PC-3 (cell line): ENCODE results near the gene TSPAN9. TPM values are rescaled to one million over a fixed set of nuclear protein-coding genes. Genes with fewer than 3 reads are reported as not detected.
A peak's percentile ranks its signal among the peaks of the same experiment; 100 is the strongest.

Experiments used
- ATAC-seq: fragments of 200-7000 bp; cut with Tn5 transposase; 2 replicates; pipeline ENCODE4 v1.9.1; 2020; ENCODE audit warnings: mild to moderate bottlenecking, moderate library complexity
- BruUV-seq: library from RNA; stranded (reverse); fragments of 400-500 nt; replicated peaks from 2 replicates; lab custom pipeline; 2021; lab: Mats Ljungman, UMichigan
- CTCF ChIA-PET: fragments of 300-600 bp; sonication (Branson Sonifier 250); formaldehyde crosslinking; loops from one replicate; lab custom pipeline; 2022; ENCODE audit warnings: antibody characterized with exemption; lab: Charles Lee
- POLR2A ChIA-PET: fragments of 300-600 bp; sonication (Branson Sonifier 250); formaldehyde crosslinking; loops from one replicate; lab custom pipeline; 2022; ENCODE audit warnings: antibody characterized with exemption; ENCODE audit not compliant: unreplicated experiment; lab: Charles Lee
- DNase-seq: peaks from one replicate; pipeline ENCODE4 v3.0.0-alpha.2; 2015
- H2AFZ ChIP-seq: fragments of 300-600 bp; sonication (generic); 2 replicates; pipeline ENCODE4 v1.6.0; 2016; ENCODE audit warnings: antibody characterized with exemption, low read length
- H3F3A ChIP-seq: fragments of 300-600 bp; sonication (generic); one replicate; pipeline ENCODE4 v1.6.0; 2017; ENCODE audit warnings: antibody characterized with exemption, low read length, control low read depth, mild to moderate bottlenecking; ENCODE audit not compliant: unreplicated experiment
- H3K27ac ChIP-seq: fragments of 300-600 bp; sonication (generic); 2 replicates; pipeline ENCODE4 v1.5.1; 2016; ENCODE audit warnings: mild to moderate bottlenecking, low read length
- H3K27me3 ChIP-seq: fragments of 300-600 bp; sonication (generic); 2 replicates; pipeline ENCODE4 v1.6.1; 2016; ENCODE audit warnings: low read length, mixed read lengths
- H3K36me3 ChIP-seq: fragments of 300-600 bp; sonication (generic); 2 replicates; pipeline ENCODE4 v1.6.1; 2016; ENCODE audit warnings: low read depth, mixed run types, low read length, mixed read lengths
- H3K4me1 ChIP-seq: fragments of 300-600 bp; sonication (generic); 2 replicates; pipeline ENCODE4 v1.5.1; 2016; ENCODE audit warnings: low read length; ENCODE audit not compliant: insufficient read depth
- H3K4me2 ChIP-seq: fragments of 300-600 bp; sonication (generic); 2 replicates; pipeline ENCODE4 v1.6.0; 2016; ENCODE audit warnings: low read length
- H3K4me3 ChIP-seq: fragments of 300-600 bp; sonication (generic); 2 replicates; pipeline ENCODE4 v1.5.1; 2016; ENCODE audit warnings: mild to moderate bottlenecking, low read length, mixed read lengths
- H3K79me2 ChIP-seq: fragments of 300-600 bp; sonication (generic); 2 replicates; pipeline ENCODE4 v1.6.1; 2017; ENCODE audit warnings: low read length, mixed read lengths
- H3K9ac ChIP-seq: fragments of 300-600 bp; sonication (generic); 2 replicates; pipeline ENCODE4 v1.6.0; 2016; ENCODE audit warnings: mild to moderate bottlenecking, low read length
- H3K9me2 ChIP-seq: fragments of 300-600 bp; sonication (generic); replicated peaks from 2 replicates; pipeline ENCODE4 v1.6.1; 2016; ENCODE audit warnings: mixed run types, low read length, mixed read lengths
- H3K9me3 ChIP-seq: fragments of 300-600 bp; sonication (generic); 2 replicates; pipeline ENCODE4 v1.6.1; 2016; ENCODE audit warnings: low read length, mixed read lengths
- H4K20me1 ChIP-seq: fragments of 300-600 bp; sonication (generic); 2 replicates; pipeline ENCODE4 v1.6.1; 2016; ENCODE audit warnings: low read length, mixed read lengths
- CTCF ChIP-seq: fragments of 300-600 bp; sonication (generic); conservative IDR thresholded peaks from 2 replicates; pipeline ENCODE4 v1.5.1; 2017; ENCODE audit warnings: antibody characterized with exemption, low read depth, mild to moderate bottlenecking, low read length
- EZH2 ChIP-seq: fragments of 300-600 bp; sonication (generic); IDR thresholded peaks from one replicate; pipeline ENCODE4 v1.6.1; 2017; ENCODE audit warnings: antibody characterized with exemption, mild to moderate bottlenecking, low read length; ENCODE audit not compliant: unreplicated experiment
- EZH2phosphoT487 ChIP-seq: fragments of 300-600 bp; sonication (generic); IDR thresholded peaks from 2 replicates; pipeline ENCODE4 v1.6.1; 2018; ENCODE audit warnings: mild to moderate bottlenecking, antibody characterized with exemption, low read length, borderline replicate concordance
- intact Hi-C: fragments of 100-400 bp; cut with micrococcal nuclease; formaldehyde crosslinking; loops from 2 replicates; pipeline ENCODE4 v1.9.0; 2023
- total RNA-seq: library from RNA; depleted of rRNA; stranded (reverse); fragments of >200 nt; gene quantifications from 2 replicates; pipeline ENCODE4 v1.2.3, GENCODE V29; 2014

The TSPAN9 gene
- total RNA-seq, 1 experiment from 2014 or later: 6.2 TPM

GRCh38 chr12:3300833-3301401 lies 223.7 kb downstream of the TSPAN9 start:
- Histone ChIP-seq H3K4me2 (peak overlapping the region; percentile 90), H3K9ac (peak overlapping the region; percentile 69), H3K27ac (peak overlapping the region; percentile 95), H3K27me3 (no peaks in the 10 kb centered on the region), H3K79me2 (no peaks in the 10 kb centered on the region), H3K4me1 (peaks cover 42% of the 10 kb centered on the region), H3K9me3 (no peaks in the 10 kb centered on the region), H4K20me1 (no peaks in the 10 kb centered on the region), H3K36me3 (no peaks in the 10 kb centered on the region), H2AFZ (peak overlapping the region; percentile 75), H3K4me3 (peak overlapping the region; percentile 59; the same call in 1 of the 2 replicates), H3K9me2 (no peaks in the 10 kb centered on the region), H3F3A (no peaks in the 10 kb centered on the region)
- ATAC-seq (no peak), DNase-seq (no peak)
- BruUV-seq: no TSS peak
- TF ChIP-seq CTCF (peak; percentile 1; the same call in 1 of the 2 replicates), EZH2phosphoT487 (no peak)
- ChIA-PET POLR2A (no interaction called here), CTCF (interaction anchor here (0.7 to 1.8 kb wide), 4 partner anchors 10 to 503 kb away, joined by 9 to 19 read pairs (median 14); no protein-coding TSS in a partner anchor)
- intact Hi-C loops: loop anchor here (1.0 to 5.0 kb wide), 7 partner anchors 66 to 503 kb away; no protein-coding TSS in a partner anchor

GRCh38 chr12:3302401-3303041 lies 225.3 kb downstream of the TSPAN9 start:
- POLR2A ChIA-PET: no interaction called here
- no peak overlapping the region for H3K9ac ChIP-seq
- H3K27me3 ChIP-seq: no peaks in the 10 kb centered on the region
- TF ChIP-seq CTCF (no peak), EZH2 (no peak), EZH2phosphoT487 (no peak)
- H3K4me1 ChIP-seq: peaks cover 42% of the 10 kb centered on the region
- intact Hi-C loops: loop anchor here (5.0 kb wide), 2 partner anchors 135 to 340 kb away; no protein-coding TSS in a partner anchor
- no peaks in the 10 kb centered on the region for H3K9me2 ChIP-seq
- no peak overlapping the region for H3K27ac ChIP-seq
- DNase-seq: no peak
- H3F3A ChIP-seq: no peaks in the 10 kb centered on the region
- H2AFZ ChIP-seq: no peak overlapping the region
- no peak overlapping the region for H3K4me2 ChIP-seq
- H4K20me1 ChIP-seq: no peaks in the 10 kb centered on the region
- CTCF ChIA-PET: no interaction called here
- H3K4me3 ChIP-seq: no peak overlapping the region
- H3K9me3 ChIP-seq: no peaks in the 10 kb centered on the region
- H3K36me3 ChIP-seq: no peaks in the 10 kb centered on the region
- BruUV-seq: no TSS peak
- H3K79me2 ChIP-seq: no peaks in the 10 kb centered on the region
- no peak for ATAC-seq
